Large intestine (tissue), 3 donors: Measurements from ENCODE around the gene SRRM4. TPM values are rescaled to one million over a fixed set of nuclear protein-coding genes. Genes with fewer than 3 reads are reported as not detected.
"Not testable (repeated sequence)": the region's sequence is repeated elsewhere in the genome, so short reads cannot be mapped to it uniquely, and the experiment has no call there.

Experiments
- DNase-seq, 2 donors: peaks; one replicate each; pipeline versions ENCODE4 v3.0.0 to v3.0.0-alpha.2; 2013
- H3K27ac ChIP-seq: one replicate; pipeline ENCODE4 v1.5.1; 2013; ENCODE audit warnings: low read length
- H3K27me3 ChIP-seq: 2 replicates; pipeline ENCODE4 v1.6.1; 2013; ENCODE audit warnings: low read length; ENCODE audit not compliant: control insufficient read depth, insufficient read depth
- H3K36me3 ChIP-seq: 2 replicates; pipeline ENCODE4 v1.6.1; 2013; ENCODE audit warnings: low read length; ENCODE audit not compliant: control insufficient read depth, insufficient read depth
- H3K4me1 ChIP-seq: one replicate; pipeline ENCODE4 v1.6.1; 2013; ENCODE audit warnings: low read length; ENCODE audit not compliant: control insufficient read depth, insufficient read depth
- H3K4me3 ChIP-seq: one replicate; pipeline ENCODE4 v1.5.1; 2013; ENCODE audit warnings: low read length
- H3K9me3 ChIP-seq: one replicate; pipeline ENCODE4 v1.6.1; 2013; ENCODE audit warnings: mild to moderate bottlenecking, low read depth, low read length, moderate library complexity; ENCODE audit not compliant: control insufficient read depth
- WGBS: methylation state at CpG from one replicate; pipeline ENCODE4 v1.1.5; 2013; ENCODE audit warnings: low lambda C conversion rate; ENCODE audit not compliant: insufficient coverage; 5-methylcytosine and 5-hydroxymethylcytosine counted together
- polyA plus RNA-seq: library from polyadenylated mRNA; unstranded; fragments of 120-200 nt; gene quantifications from one replicate; pipeline ENCODE4 v1.2.1, GENCODE V29; 2013

The SRRM4 gene
- polyA plus RNA-seq, 1 donor, result 1.6 TPM

DNA sequence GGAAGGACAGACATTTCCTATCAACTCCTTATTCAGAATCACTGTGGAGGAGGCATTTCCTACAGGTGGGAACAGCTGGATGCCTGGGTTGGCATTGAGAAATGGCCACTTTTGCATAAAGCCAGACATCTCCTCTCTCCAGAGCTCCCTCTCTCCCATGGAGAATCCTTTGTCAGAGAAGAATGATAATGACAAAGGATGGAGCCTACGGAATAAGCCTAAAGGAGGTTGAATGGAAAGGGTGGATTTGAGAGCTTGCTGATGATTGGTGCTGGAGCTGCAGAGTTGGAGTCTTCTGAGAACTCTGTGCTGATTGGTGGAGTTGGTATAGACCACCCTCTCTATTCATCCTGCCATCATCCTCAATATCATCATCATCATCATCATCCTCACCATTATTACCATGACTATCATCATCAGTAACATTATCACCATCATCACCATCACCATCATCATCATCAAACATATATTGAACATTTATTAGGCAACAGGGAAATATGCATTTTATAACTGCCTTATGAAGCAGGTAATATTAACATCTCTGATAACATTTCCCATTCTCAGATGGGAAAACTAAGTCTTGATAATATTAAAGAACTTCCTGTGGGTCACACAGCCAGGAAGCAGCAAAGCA is 108.2 kb downstream of the SRRM4 start:
- H3K27me3 ChIP-seq, result no peaks in the 10 kb centered on the region
- H3K36me3 ChIP-seq, result no peaks in the 10 kb centered on the region
- no peak for DNase-seq
- H3K4me1 ChIP-seq, result no peaks in the 10 kb centered on the region
- no peak overlapping the region for H3K27ac ChIP-seq
- no peak overlapping the region for H3K4me3 ChIP-seq
- no CpG with 5 or more reads among the region's 1 CpG for WGBS
- no peaks in the 10 kb centered on the region for H3K9me3 ChIP-seq

DNA sequence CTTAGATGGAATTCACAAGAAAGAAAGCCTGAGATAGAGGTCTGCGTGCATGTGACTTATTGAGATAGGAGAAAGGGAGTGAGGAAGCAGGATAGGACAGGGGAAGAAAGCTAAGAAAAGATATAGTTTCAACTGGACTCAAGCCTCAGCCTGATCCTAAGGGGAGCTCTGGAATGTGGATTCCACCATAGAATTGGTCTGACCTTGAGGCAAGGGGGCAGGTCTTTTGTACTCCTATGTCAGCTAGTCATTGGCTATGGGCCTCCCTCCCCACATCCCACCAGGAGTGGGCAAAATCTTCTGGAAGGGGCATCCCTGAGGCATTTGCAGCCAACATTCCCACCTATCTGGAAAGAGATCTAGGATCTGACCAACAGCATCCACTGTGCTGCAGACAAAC is 108.9 kb downstream of the SRRM4 start:
- Histone ChIP-seq H3K27ac (no peak overlapping the region), H3K4me3 (no peak overlapping the region), H3K4me1 (no peaks in the 10 kb centered on the region), H3K9me3 (no peaks in the 10 kb centered on the region), H3K27me3 (no peaks in the 10 kb centered on the region), H3K36me3 (no peaks in the 10 kb centered on the region)
- whole genome bisulfite sequencing, result no CpG with 5 or more reads among the region's 1 CpG
- no peak for DNase-seq

DNA sequence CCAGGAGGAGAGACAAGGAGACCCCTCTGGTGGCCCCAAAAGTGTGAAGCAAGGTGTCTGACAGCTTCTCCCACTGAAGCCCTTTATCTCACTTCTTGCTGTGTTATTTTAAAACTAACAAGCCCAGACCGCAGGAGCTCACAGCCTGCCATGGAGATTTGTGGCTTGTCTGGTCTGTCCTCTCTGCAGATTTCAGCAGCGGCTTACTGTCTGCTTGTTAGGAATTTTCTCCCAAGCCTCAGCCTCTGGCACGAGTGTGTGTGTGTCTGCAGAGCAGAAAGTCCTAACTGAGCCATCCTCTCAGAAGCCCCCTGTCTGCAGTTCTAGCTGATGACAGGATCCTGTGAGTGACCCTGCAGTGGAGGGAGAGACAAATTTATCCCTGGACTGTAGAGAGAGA is 109.5 kb downstream of the SRRM4 start:
- H3K27ac ChIP-seq, result no peak overlapping the region
- no CpG with 5 or more reads among the region's 3 CpGs for WGBS
- no peaks in the 10 kb centered on the region for H3K36me3 ChIP-seq
- no peaks in the 10 kb centered on the region for H3K4me1 ChIP-seq
- H3K4me3 ChIP-seq, result no peak overlapping the region
- DNase-seq, result no peak
- H3K9me3 ChIP-seq, result no peaks in the 10 kb centered on the region
- H3K27me3 ChIP-seq, result no peaks in the 10 kb centered on the region

DNA sequence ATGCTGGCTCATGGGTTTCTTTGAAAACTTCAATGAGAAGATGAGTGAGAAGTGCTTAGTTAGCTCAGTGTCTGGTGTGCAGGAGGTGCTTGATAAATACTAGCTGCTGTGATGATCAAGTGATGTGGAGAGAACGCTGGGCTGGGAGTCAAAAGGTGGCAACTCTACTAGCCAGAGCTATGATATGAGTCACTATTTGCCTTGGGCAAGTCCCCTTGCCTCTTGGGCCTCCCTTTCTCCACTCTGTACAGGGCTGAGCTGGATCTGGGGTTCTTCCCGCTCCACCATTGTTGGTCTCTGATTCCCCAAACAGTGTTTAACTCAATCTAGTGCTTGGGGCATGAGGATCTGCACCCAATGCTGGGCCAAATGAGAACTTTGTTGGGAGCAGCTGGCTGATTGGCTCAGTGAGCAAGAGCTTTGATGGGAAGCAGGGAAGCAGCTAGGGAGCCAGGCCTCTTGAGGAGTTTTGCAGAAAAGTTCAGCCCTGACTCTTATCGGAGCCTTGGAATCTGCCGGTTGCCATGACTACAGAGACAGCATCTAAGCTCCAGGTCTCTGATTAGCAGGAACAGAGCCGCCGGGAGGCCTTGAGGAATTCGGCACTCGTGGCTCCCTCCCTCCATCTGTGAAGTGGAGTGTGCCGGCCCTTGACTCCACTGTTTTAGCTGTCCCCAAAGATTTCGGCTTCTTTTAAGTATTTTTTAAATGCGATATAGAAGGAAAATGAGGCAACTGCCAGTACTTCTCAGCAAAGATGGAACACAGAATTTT is 115.3 kb downstream of the SRRM4 start:
- no peaks in the 10 kb centered on the region for H3K9me3 ChIP-seq
- H3K36me3 ChIP-seq, result no peaks in the 10 kb centered on the region
- H3K4me3 ChIP-seq, result no peak overlapping the region
- WGBS, result 88% methylated on average over 2 of the region's 11 CpGs
- H3K27me3 ChIP-seq, result no peaks in the 10 kb centered on the region
- DNase-seq, result no peak
- no peaks in the 10 kb centered on the region for H3K4me1 ChIP-seq
- no peak overlapping the region for H3K27ac ChIP-seq

GRCh38 chr12:119100933-119101332 is 119.6 kb downstream of the SRRM4 start:
- H3K27me3 ChIP-seq, result no peaks in the 10 kb centered on the region
- no peaks in the 10 kb centered on the region for H3K4me1 ChIP-seq
- no peak overlapping the region for H3K4me3 ChIP-seq
- H3K9me3 ChIP-seq, result no peaks in the 10 kb centered on the region
- H3K36me3 ChIP-seq, result no peaks in the 10 kb centered on the region
- no peak for DNase-seq
- no CpG with 5 or more reads among the region's 3 CpGs for WGBS
- no peak overlapping the region for H3K27ac ChIP-seq

- H3K27me3 ChIP-seq, result no peaks in the 10 kb centered on the region
- no peak overlapping the region for H3K27ac ChIP-seq
- no peaks in the 10 kb centered on the region for H3K4me1 ChIP-seq
- no peak for DNase-seq
- 67% methylated on average over 1 of the region's 4 CpGs for WGBS
- no peaks in the 10 kb centered on the region for H3K9me3 ChIP-seq
- H3K4me3 ChIP-seq, result no peak overlapping the region
- H3K36me3 ChIP-seq, result no peaks in the 10 kb centered on the region
Measured at GRCh38 chr12:119102274-119102673, 120.9 kb downstream of the SRRM4 start.

GRCh38 chr12:119102714-119103113 is 121.4 kb downstream of the SRRM4 start:
- no CpG with 5 or more reads among the region's 1 CpG for WGBS
- no peaks in the 10 kb centered on the region for H3K4me1 ChIP-seq

GRCh38 chr12:119104969-119105368 is 123.6 kb downstream of the SRRM4 start:
- not testable (repeated sequence) for H3K27ac ChIP-seq, DNase-seq, H3K27me3 ChIP-seq, H3K36me3 ChIP-seq, H3K9me3 ChIP-seq, H3K4me3 ChIP-seq, H3K4me1 ChIP-seq
- no CpG with 5 or more reads among the region's 4 CpGs for WGBS

More at GRCh38 chr12:119102714-119103113, 121.4 kb downstream of the SRRM4 start:
- no peaks in the 10 kb centered on the region for H3K36me3 ChIP-seq
- no peaks in the 10 kb centered on the region for H3K27me3 ChIP-seq
- DNase-seq, result no peak
- H3K9me3 ChIP-seq, result no peaks in the 10 kb centered on the region
- H3K4me3 ChIP-seq, result no peak overlapping the region
- H3K27ac ChIP-seq, result no peak overlapping the region

DNA sequence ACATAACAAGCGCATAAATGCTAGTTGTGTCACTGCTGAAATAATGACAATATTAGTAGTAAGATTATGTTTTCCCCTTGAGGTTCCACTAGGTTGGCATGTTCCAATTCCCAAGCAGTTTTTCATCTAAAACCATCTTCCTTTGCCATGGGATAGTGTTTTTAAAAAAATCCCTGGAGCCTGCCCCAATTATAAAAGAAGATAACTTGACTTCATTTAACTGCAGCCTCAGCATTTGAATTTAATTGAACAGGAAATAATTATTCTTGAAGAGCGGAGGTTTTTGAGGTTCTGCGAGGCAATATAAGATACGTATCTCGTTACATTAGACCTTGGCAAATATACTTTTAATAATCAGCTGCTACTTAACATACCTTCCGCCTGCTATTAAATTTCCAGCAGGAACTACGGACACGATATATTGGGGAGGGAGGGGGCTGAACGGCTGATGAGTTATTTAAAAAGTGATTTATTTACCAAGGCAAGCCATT is 132.2 kb downstream of the SRRM4 start:
- no peak for DNase-seq
- H3K36me3 ChIP-seq, result no peaks in the 10 kb centered on the region
- 95% methylated on average over 3 of the region's 9 CpGs for WGBS
- no peaks in the 10 kb centered on the region for H3K9me3 ChIP-seq
- H3K4me3 ChIP-seq, result no peak overlapping the region
- H3K4me1 ChIP-seq, result no peaks in the 10 kb centered on the region
- H3K27ac ChIP-seq, result no peak overlapping the region
- H3K27me3 ChIP-seq, result no peaks in the 10 kb centered on the region

GRCh38 chr12:119114294-119114693 is 133.0 kb downstream of the SRRM4 start:
- 80% methylated on average over 1 of the region's 3 CpGs for WGBS

More at GRCh38 chr12:119114294-119114693, 133.0 kb downstream of the SRRM4 start:
- DNase-seq, result no peak
- no peak overlapping the region for H3K27ac ChIP-seq
- H3K9me3 ChIP-seq, result no peaks in the 10 kb centered on the region
- H3K27me3 ChIP-seq, result no peaks in the 10 kb centered on the region
- no peaks in the 10 kb centered on the region for H3K4me1 ChIP-seq
- H3K4me3 ChIP-seq, result no peak overlapping the region
- H3K36me3 ChIP-seq, result no peaks in the 10 kb centered on the region
